Left renal pelvis (tissue), 4 donors: ENCODE data around the gene CBS. TPM values are rescaled to one million over a fixed set of nuclear protein-coding genes. Genes with fewer than 3 reads are reported as not detected.
"Not testable (repeated sequence)": the region's sequence is repeated elsewhere in the genome, so short reads cannot be mapped to it uniquely, and the experiment has no call there.

Source experiments
- DNase-seq, 4 donors: peaks; one replicate each; pipeline ENCODE4 v3.0.0-alpha.2; 2013; ENCODE audit warnings: low read depth in 4 of 4, low spot score in 3 of 4
- polyA plus RNA-seq, 4 donors: library from polyadenylated mRNA; unstranded; fragments of 120-200 nt; gene quantifications; one replicate each; pipeline ENCODE4 v1.2.1, GENCODE V29; 2013; ENCODE audit not compliant: insufficient read length in 4 of 4

CBS gene
- 10 to 100 TPM in 3 of 4 donors, 1 to 10 TPM in 1; 3.6 to 57.5 (median 29.7) TPM for polyA plus RNA-seq

GRCh38 chr21:43075170-43076022, at the start of gene CBS:
Gene CBS (minus strand): TSS chr21:43075835. CDS start chr21:43072193, 3,642 bp downstream.
- DNase-seq = not testable (repeated sequence)

DNA sequence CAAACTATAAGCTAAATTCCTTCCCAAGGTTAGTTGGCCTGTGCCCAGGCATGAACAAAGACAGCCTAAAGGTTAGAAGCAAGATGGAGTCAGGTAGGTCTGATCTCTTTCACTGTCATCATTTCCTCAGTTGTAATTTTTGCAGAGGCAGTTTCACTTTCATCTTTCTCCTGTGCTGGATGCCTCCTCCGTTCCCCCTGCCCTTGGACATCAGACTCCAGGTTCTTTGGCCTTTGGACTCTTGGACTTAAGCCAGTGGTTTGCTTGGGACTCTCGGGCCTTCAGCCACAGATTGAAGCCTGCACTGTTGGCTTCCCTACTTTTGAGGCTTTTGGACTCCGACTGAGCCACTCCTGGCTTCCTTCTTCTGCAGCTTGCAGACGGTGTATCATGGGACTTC, 40.3 kb upstream of the CBS start:
- DNase-seq = not testable (repeated sequence)

DNA sequence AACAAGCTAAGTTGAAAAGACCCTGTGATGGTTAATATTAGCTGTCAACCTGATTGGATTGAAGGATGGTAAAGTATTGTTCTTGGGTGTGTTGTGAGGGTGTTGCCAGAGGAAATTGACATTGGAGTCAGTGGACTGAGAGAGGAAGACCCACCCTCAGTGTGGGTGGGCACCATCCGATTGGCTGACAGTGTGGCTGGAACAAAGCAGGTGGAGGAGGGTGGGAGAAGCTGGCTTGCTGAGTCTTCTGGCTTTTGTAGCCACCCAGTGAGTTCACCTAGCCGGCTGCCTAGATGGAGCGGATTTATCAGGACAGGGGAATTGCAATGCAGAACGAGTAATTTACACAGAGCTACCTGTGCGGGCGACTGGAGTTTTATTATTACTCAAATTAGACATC, 38.8 kb upstream of the CBS start:
- not testable (repeated sequence) for DNase-seq

GRCh38 chr21:43109006-43109405, 33.4 kb upstream of the CBS start:
- not testable (repeated sequence) for DNase-seq

GRCh38 chr21:43108177-43108576, 32.5 kb upstream of the CBS start:
- not testable (repeated sequence) for DNase-seq

DNA sequence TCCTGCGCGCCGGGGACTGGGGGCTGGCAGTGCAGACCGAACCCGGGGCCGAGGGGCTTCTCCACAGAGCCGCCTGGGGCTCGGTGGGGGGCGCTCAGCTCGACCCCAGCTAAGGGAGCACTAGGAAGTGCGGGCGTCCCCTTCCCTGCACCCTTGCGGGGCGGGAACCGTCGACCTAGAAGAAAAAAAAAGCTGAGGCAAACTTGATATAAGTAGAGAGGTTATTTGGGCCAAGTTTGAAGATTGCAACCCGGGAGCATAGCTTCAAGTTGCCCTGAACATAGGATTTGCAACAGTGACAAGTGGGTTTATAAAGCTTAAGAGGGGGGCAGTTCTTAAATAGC, 32.1 kb upstream of the CBS start:
- DNase-seq = not testable (repeated sequence)

- peak in 1 of 4 donors; percentile 0 for DNase-seq
Observed at GRCh38 chr21:43106965-43107793, 31.5 kb upstream of the CBS start, which contains the start of gene U2AF1. Gene U2AF1 (minus strand): TSS chr21:43107570. CDS start chr21:43107494, 76 bp downstream.

DNA sequence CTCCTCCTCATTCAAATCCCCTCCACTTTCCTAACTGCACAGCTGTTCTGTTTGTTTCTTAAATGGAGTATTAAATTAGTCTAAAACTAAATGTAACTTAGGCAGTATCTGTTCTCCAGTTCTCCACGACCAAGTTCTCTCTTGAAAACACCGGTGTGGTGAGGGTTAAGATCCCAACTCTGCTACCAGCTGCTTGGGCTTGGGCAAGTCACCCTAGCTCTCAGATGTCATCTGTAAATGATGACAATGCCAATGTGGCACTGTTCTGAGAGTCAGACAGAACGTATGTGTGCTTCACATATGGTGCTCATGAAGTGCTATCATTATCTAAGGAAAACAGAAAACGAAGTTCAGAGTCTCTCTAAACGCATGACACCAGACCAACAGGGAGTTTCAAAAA, 29.0 kb upstream of the CBS start:
- DNase-seq = not testable (repeated sequence)

DNA sequence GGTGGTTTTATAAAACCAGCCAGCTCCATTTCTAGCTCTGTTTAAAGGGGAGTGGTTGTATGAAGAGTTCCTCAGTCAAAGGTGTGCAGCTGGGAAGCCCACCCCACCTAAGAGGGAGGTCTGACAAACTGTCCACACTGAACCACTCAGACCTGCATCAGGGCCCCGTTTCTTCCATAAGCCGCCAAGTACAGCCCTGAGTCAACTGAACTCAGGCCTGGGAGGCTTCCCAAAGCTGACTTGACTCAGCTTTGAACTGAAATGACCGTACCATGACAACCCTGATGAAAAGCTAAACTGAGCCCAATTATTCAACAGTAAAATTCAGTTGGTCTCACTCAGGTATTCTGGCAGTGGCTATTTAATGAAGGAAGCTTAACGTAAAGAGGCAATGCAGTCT, 26.6 kb upstream of the CBS start:
- DNase-seq = not testable (repeated sequence)

DNA sequence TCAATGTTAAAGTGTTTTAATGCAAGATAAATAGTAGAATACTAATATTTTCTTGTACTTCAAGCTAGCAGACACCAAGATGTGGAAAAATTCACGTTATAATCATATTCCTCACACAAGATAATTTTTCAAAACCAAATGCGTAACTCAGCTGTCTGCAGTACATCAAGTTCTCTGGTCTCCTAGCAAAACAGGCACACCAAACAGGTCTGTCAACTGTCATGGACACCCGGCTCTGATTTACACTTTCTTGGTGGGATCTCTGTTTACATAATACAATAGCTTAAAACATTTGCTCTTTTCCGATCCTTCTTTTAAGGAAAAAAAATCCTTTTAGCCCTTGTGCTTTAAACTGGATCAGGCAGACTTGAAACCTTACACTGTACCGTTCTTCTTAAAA, 26.0 kb upstream of the CBS start:
- DNase-seq = not testable (repeated sequence)

DNA sequence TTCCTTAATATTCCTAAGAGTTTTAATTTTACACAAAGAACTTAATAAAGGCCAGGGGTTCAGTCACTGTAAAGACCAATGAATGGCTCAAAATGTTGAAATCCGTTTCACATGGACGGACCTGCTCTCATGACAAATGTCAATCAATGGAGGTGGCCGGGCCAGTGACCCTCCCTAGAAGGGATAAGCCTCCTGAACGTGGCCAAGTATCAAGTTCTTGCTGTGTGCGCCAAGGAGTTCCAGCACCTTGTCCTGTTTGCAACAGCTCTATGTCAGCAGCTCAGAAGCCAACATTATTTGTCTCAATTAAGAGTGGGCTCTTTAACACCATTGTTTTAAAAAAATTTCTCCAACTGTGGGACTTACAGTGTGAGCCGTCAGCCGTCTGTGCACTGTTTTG, 25.4 kb upstream of the CBS start:
- not testable (repeated sequence) for DNase-seq

GRCh38 chr21:43091979-43092614, 16.5 kb upstream of the CBS start:
- DNase-seq = not testable (repeated sequence)

DNA sequence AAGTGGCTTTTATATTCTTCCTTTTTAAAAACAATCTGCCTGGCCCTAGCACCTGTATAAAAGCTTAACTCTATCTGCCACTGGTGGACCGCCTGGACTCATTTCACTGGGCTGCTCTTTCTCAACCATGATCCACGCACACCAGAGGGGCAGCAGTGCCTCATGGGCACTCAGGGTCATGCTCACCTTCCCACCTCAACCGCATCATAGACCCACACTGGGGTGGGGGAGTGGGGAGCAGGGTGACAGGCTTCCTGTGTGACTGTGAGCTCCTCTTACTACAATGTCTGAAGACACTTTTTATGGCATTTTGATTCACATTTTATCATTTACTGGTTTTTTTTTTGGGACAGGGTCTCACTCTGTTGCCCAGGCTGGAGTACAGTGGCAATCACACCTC, 15.3 kb upstream of the CBS start:
- DNase-seq = not testable (repeated sequence)

GRCh38 chr21:43089463-43089862, 13.8 kb upstream of the CBS start:
- not testable (repeated sequence) for DNase-seq

- DNase-seq = not testable (repeated sequence)
Observed at GRCh38 chr21:43082587-43083300, 7.1 kb upstream of the CBS start.

GRCh38 chr21:43076643-43077042, 1.0 kb upstream of the CBS start:
- DNase-seq = not testable (repeated sequence)

DNA sequence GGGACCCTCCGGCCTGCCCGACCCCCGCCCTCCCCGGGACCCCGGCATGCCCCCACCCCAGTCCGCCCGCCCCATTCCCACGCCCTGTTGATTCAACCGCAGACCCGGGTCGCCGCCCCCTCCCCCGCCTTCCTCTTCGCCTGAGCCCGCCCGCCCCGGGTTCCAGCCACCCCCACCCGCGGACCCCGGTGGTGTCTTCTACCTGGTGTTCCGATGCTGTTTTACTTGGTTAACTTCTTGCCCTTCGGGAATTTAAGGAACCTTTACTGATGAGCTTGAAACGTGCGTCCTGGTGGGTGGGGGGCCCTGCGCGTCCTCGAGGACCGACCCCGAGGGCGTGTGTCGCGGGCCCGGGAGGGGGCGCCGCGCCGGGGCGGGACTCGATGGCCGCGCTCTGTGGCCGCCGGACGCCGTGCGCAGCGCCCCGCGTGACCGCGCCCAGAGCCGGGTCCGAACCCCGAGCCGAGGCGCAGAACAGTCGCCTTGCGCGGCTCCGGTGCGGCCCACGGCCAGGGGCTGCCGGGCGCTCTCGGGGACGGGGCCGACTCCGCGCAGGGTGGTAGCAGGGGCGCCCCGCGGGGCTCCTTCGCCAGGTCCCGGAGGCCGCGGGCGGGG, 495 bp upstream of the CBS start:
- not testable (repeated sequence) for DNase-seq

GRCh38 chr21:43074401-43075169, 1.1 kb downstream of the CBS start:
- DNase-seq = not testable (repeated sequence)

GRCh38 chr21:43072742-43073141, 2.9 kb downstream of the CBS start:
- not testable (repeated sequence) for DNase-seq
